ENCODE data around the gene SEBOX.

Gene SEBOX

DNA sequence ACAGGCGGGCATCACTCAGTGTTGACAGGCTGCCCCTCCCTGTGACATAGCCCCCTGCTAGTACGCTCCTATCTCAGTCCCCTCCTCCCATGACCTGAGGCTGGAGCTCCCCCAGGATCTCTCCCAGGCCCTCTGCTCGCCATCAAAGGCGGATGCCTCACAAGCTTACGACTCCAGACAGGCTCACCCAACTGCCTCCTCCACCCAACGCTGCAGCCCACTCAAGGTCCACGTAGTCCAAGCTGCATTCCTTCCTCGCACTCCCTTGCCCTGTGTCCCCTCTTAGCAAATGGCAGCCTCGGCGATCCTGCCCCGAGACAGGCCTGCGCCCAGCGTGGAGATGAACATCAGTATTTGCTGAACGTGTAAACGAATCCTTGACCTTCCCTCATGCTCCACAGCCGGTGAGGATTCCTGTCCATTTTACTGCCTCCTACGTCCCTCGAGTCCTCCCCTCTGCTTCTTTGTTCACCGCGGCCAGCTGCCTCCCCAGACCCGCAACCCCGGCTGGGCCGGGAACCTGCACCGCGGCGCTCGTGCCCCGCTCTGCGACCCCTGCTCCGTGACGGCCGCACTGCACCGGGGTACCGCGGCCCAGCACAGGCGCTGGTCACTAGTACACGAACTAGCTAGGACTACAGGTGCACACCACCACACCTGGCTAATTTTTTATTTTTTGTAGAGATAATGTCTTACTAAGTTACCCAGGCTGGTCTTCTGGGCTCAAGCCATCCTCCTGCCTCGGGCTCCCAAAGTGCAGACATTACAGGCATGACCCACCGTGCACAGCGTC is 46.8 kb downstream of the SEBOX start:
- no peak for DNase-seq (ENCODE audit: low spot score)

DNA sequence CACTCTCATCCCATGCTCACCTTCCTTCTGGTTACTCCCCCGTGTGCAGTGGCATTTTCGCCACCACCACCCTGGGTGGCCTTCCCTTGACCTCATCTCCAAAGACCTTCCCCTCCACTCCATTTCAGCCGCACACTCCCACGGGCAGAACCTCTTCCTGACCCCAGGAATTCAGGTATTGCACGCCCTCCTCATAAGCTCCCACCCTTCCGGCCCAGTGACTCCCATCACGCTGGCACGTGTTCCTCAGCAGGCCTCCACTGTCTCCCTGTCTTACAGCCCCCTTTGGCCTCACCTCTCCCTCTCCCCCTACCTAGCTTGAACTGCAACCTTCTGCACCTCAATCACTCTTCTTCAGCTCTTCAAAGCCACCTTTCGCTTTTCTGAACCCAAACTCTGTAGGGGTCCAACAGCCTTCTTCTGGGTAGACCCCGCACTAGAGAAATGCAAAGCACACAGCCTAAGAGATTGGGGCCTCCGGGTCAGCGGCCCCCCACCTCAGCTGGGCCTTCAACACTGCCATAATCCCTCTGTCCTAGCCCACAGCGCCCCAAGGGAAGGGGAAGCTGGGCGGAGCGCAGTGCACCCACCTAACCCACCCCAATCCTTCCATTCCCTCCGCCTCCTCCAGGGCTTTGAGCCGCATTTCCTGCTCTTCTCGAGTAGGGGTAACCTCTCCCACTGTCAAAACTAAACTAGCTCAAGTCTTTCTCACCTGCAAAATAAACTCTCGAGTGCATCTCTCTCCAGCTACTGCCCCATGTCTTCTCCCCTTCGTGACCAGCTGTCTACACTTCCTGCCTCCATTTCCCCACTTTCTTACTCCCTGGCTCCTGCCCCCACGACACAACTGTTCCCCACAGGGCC is 47.7 kb downstream of the SEBOX start:
- no peak for DNase-seq (ENCODE audit: low spot score)

DNA sequence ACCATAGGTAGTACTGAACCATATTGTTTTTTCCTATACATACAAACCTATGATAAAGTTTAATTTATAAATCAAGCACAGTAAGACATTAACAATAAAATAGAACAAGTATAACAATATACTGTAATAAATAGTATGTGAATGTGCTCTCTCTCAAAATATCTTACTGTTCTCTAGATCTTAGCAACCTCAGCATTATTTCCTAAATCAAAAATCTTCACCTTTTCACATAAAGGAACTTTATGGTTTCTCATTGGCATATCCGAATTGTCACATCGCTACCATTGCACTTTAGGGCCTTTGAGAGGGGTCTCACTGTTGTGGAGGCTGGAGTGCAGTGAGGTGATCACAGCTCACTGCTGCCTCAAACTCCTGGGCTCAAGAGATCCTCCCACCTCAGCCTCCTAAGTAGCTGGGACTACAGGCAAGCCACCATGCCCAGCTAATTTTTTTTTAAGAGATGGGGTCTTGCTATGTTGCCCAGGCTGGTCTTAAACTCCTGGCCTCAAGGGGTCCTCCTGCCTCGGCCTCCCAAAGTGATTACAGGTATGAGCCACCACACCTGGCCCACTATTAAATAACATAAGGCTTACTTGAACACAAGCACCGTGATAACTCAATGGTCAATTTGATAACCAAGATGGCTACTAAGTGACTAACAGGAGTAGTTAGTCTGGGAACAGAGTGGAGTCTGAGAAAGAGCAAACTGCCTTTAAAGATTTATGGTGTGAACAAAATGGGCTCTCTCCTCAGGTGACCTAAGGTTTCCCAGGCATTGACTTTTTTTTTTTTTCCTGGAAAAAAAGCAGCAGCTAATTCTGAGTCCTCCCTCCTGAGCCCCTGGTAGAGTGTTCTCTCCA is 48.9 kb downstream of the SEBOX start:
- no peak for DNase-seq (ENCODE audit: low spot score)

DNA sequence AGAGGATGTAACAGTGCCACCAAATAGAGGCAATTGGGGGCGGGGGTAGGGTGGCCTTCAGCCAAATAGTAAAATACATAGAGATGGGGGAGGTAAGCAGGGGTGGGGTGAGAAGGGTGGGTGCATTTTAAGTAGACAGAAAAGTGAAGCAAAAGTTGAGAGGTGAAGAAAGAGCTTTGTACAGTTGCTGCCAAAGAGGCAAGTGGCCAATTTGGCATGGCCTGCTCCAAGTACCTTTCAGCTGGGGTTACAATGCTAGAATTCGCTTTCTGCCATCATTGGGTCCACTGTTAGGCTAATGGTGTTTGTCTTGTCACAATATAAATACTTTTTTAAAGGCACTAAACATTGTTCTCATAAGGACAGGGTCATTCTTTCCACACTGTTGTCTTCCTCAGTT is 51.2 kb downstream of the SEBOX start:
- no peak for DNase-seq (ENCODE audit: low spot score)
